ENCODE measurements around the gene MYOM1.

DNA sequence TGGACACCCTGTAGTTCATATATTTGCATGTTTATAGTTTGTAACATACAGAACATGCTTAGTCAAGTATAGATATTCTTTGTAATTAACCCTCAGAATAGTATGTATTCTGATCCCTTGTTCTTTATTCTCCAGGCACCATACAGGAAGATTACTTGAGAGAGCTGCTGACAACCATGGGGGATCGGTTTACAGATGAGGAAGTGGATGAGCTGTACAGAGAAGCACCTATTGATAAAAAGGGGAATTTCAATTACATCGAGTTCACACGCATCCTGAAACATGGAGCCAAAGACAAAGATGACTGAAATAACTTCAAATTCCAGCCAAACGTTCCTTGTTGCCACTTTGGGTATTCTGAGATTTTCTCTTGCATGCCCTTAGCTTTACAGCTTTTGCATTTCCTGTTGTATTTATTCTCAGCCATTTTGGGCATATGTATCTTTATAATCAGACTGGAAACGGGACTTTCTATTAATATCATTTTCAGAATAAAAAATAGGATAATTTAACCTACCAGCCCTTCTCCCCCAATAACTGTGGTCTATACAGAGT is 35.9 kb upstream of the MYOM1 start:
- no peak for TF ChIP-seq POLR2A (IDR thresholded peaks at IDR 0.05)
- no peak for TF ChIP-seq CTCF (IDR thresholded peaks at IDR 0.05)
